Mucosa of rectum (tissue), 2 donors: ENCODE measurements around the gene NAA11.

Experiments used
- H3K27ac ChIP-seq, 2 donors: one replicate each; pipeline ENCODE4 v1.7.0; 2013; ENCODE audit warnings: inconsistent platforms in 2 of 2, low read depth in 2 of 2, low read length in 2 of 2
- H3K27me3 ChIP-seq, 2 donors: one replicate each; pipeline ENCODE4 v1.7.0; 2013; ENCODE audit warnings: low read length in 2 of 2; ENCODE audit not compliant: control insufficient read depth in 2 of 2, insufficient read depth in 2 of 2
- H3K36me3 ChIP-seq, 2 donors: one replicate each; pipeline ENCODE4 v1.7.0; 2013; ENCODE audit warnings: low read length in 2 of 2; ENCODE audit not compliant: control insufficient read depth in 2 of 2, insufficient read depth in 2 of 2
- H3K4me1 ChIP-seq, 2 donors: one replicate each; pipeline ENCODE4 v1.7.0; 2013; ENCODE audit warnings: low read length in 2 of 2, mild to moderate bottlenecking in 1 of 2; ENCODE audit not compliant: control insufficient read depth in 2 of 2, insufficient read depth in 2 of 2
- H3K4me3 ChIP-seq, 2 donors: one replicate each; pipeline ENCODE4 v1.7.0; 2013; ENCODE audit warnings: low read length in 2 of 2
- H3K9ac ChIP-seq, 2 donors: one replicate each; pipeline ENCODE4 v1.7.0; 2013; ENCODE audit warnings: low read length in 2 of 2, low read depth in 1 of 2, mild to moderate bottlenecking in 1 of 2
- H3K9me3 ChIP-seq, 2 donors: one replicate each; pipeline ENCODE4 v1.7.0; 2013; ENCODE audit warnings: low read length in 2 of 2; ENCODE audit not compliant: control insufficient read depth in 2 of 2
- donor health status: healthy.
- donor health status: Normal muscosa, but diverticular disease.

NAA11 gene

DNA sequence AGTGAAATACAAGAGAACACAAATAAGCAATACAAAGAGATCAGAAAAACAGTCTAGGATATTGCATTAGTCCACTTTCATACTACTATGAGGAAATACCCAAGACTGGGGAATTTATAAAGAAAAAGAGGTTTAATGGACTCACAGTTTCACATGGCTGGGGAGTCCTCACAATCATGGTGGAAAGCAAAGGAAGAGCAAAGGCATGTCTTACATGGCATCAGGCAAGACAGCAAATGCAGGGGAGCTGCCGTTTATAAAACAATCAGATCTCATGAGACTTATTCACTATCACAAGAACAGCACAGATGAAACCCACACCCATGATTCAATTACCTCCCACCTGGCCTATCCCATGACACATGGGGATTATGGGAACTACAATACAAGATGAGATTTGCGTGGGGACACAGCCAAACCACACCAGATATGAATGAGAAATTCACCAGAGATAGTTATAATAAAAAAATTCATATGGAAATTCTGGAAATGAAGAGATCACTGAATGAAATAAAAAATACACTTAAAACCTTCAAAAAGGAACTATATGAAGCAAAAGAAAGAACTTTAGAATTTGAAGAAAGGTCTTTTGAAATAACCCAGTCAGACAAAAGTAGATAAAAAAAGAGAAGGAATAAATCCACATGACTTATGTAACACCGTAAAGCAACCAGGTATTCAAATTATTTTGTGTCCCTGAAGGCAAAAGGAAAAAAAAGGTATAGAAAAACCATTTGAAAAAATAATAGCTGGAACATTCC, 16.2 kb upstream of the NAA11 start:
- no peak overlapping the region for H3K27ac ChIP-seq
- no peak overlapping the region for H3K9ac ChIP-seq
- no peaks in the 10 kb centered on the region for H3K27me3 ChIP-seq
- H3K9me3 ChIP-seq = no peaks in the 10 kb centered on the region
- no peaks in the 10 kb centered on the region for H3K4me1 ChIP-seq
- H3K36me3 ChIP-seq = no peaks in the 10 kb centered on the region
- no peak overlapping the region for H3K4me3 ChIP-seq

DNA sequence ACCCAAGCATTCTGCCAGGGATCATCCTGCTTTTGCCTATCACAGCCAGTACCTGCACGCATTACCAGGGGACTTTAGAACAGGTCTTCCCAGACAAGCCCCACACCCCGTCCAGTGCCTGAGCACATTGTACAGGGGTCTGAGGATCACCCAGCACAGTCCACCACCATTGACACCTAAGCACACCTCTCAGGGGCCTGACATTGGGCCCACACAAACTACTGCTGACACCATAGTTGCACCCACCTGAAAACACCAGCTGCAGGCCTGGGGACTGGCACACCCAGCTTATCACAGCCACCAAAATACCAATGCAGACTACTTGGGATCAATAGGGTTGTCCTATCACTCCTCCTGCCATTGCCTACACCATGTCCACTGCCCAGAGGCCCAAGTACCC, 14.7 kb upstream of the NAA11 start:
- Histone ChIP-seq H3K4me3 (no peak overlapping the region), H3K27ac (no peak overlapping the region), H3K4me1 (no peaks in the 10 kb centered on the region), H3K36me3 (no peaks in the 10 kb centered on the region), H3K9ac (no peak overlapping the region), H3K9me3 (no peaks in the 10 kb centered on the region), H3K27me3 (no peaks in the 10 kb centered on the region)

DNA sequence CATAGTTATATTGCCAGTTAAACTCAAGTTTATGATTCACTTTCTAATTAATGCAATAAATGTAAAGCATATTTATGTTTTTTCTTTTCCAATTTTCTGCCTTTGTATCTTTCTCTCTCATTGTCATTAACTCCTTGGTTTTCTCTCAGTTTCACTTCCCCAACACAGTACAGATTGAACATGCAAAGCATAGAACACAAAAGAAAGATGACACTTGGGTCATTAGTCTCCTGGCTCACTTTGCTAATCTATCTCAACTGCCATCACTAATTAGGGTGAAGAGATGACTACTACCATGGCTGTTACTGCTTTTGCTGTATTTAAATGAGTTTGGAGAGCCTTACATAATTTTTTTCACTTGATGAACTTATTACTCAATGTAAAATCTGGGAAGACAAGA, 12.3 kb upstream of the NAA11 start:
- Histone ChIP-seq H3K27me3 (no peaks in the 10 kb centered on the region), H3K4me1 (no peaks in the 10 kb centered on the region), H3K9me3 (no peaks in the 10 kb centered on the region)

DNA sequence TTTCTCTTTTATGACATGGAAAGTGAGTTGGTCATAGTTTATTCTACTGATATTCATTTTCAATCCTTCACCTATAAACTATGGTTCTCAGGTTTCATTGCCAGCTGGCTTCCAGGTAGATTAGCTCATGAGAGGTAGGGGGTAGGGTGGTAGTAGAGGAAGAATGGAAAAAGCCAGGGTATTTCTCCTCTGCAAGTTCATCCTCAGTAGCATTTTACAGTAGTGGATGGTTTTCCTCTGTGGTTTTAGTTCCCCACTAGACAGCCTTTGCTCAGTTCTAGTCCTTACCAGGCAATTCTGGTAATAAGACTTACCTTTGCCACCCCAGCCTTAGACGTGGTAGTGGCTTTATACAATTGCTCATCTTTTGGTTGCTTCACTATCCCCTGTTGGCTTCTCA, 8.9 kb upstream of the NAA11 start:
- H3K9ac ChIP-seq = no peak overlapping the region
- no peak overlapping the region for H3K27ac ChIP-seq
- no peak overlapping the region for H3K4me3 ChIP-seq
- H3K4me1 ChIP-seq = no peaks in the 10 kb centered on the region
- H3K36me3 ChIP-seq = no peaks in the 10 kb centered on the region
- H3K9me3 ChIP-seq = no peaks in the 10 kb centered on the region
- H3K27me3 ChIP-seq = no peaks in the 10 kb centered on the region

More for the DNA sequence above, 12.3 kb upstream of the NAA11 start:
- H3K9ac ChIP-seq = no peak overlapping the region
- no peaks in the 10 kb centered on the region for H3K36me3 ChIP-seq
- no peak overlapping the region for H3K27ac ChIP-seq
- no peak overlapping the region for H3K4me3 ChIP-seq

DNA sequence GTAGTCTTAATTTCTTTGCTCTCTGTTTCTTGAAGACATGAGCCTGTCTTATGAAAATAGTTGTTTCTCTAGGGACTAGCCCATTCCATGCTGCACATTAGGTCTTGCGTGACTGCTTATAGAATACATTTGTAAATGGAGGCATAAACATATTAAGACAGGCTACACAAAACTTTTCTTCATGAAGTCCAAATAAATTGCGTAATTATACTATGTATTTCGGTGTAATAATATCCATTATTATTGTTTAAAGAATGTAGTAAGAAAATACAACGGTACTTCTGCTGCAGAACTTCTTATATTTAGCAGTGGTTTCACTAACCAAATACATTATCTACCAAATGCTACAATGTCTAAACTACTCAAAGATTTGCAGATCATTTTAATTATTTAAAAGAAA, 8.5 kb upstream of the NAA11 start:
- Histone ChIP-seq H3K9me3 (no peaks in the 10 kb centered on the region), H3K27me3 (no peaks in the 10 kb centered on the region), H3K4me3 (no peak overlapping the region), H3K9ac (no peak overlapping the region), H3K36me3 (no peaks in the 10 kb centered on the region), H3K4me1 (no peaks in the 10 kb centered on the region), H3K27ac (no peak overlapping the region)

DNA sequence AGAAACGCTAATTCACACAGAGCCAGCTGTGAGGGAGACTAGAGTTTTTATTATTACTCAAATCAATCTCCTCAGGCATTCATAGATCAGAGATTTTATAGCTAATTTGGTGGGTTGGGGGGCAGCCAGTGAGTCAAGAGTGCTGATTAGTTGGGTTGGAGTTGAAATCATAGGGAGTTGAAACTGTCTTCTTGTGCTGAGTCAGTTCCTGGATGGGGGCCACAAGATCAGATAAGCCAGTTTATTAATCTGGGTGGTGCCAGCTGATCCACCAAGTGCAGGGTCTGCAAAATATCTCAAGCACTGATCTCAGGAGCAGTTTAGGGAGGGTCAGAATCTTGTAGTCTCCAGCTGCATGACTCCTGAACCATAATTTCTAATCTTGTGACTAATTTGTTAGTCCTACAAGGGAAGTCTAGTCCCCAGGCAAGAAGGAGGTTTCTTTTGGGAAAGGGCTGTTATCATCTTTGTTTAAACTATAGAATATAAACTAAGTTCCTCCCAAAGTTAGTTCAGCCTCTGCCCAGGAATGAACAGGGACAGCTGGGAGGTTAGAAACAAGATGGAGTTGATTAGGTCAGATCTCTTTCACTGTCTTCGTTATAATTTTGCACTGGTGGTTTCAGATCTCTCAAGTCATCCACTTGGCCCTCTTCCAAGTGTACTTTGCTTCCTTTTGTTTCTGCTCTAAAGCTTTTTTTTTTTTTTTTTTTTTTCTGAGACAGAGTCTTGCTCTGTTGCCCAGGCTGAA, 5.4 kb upstream of the NAA11 start:
- Histone ChIP-seq H3K27me3 (no peaks in the 10 kb centered on the region), H3K27ac (no peak overlapping the region), H3K9me3 (no peaks in the 10 kb centered on the region), H3K9ac (no peak overlapping the region), H3K4me3 (no peak overlapping the region), H3K4me1 (no peaks in the 10 kb centered on the region), H3K36me3 (no peaks in the 10 kb centered on the region)

DNA sequence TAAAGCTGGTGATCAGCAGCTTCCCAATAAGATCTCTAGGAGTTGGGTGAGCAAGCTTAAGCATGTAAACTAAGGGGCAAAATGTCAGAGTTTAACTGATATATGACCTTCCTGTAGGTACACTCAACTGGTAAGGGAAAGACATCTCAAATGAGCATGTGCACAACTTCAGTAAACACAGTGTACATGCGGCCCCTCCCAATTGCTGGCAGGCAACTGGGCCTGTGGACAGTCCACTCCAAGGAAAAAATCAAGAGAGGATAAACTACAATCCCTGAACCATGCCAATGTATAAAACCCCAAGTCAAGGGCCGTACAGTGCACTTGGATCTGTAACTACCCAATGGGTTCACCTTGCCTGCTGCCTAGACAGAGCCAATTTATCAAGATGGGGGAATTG, 4.9 kb upstream of the NAA11 start:
- no peaks in the 10 kb centered on the region for H3K4me1 ChIP-seq
- no peak overlapping the region for H3K4me3 ChIP-seq
- H3K27ac ChIP-seq = no peak overlapping the region

DNA sequence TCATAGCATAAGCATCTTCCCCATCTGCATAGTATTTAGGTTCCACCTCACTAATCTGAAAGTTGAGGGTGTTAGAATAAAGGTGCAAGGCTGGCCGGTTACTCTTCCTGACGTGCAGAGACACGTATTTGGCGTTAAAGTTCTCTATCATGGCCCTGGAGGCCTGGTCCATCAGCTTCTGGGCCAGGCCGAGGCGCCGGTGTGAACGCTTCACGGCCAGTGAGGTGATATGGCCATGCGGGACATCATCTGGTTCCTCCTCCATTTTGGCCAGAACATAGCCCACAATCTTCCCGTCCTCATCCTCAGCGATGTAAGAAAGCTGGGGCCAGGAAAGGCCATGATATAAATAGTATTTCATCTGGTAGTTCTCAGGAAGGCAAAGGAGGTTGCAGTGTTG, 425 bp downstream of the NAA11 start:
- H3K36me3 ChIP-seq = no peaks in the 10 kb centered on the region
- H3K4me3 ChIP-seq = no peak overlapping the region
- no peaks in the 10 kb centered on the region for H3K9me3 ChIP-seq
- no peaks in the 10 kb centered on the region for H3K4me1 ChIP-seq
- H3K27ac ChIP-seq = no peak overlapping the region
- H3K9ac ChIP-seq = no peak overlapping the region
- no peaks in the 10 kb centered on the region for H3K27me3 ChIP-seq

More for the DNA sequence above, 4.9 kb upstream of the NAA11 start:
- H3K9ac ChIP-seq = no peak overlapping the region
- no peaks in the 10 kb centered on the region for H3K27me3 ChIP-seq
- no peaks in the 10 kb centered on the region for H3K36me3 ChIP-seq
- no peaks in the 10 kb centered on the region for H3K9me3 ChIP-seq

DNA sequence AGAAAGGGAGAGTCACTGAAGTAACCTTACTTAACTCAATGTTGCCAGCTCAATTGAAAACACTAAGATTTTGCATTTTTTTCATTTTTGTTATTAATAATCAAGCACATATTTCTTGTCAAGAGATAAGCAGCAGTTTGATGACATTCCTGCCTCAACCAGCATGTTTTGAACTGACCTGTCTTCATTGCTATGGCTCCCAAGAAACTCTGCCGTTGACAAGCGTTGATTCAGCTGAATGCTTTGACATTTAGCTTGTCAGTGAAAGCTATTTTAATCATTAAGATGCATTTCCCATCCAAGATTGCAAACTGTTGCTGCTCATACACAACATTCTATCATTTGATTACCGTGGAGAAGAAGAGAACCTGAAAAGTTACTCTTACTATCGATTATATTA, 5.9 kb downstream of the NAA11 start:
- Histone ChIP-seq H3K9ac (no peak overlapping the region), H3K4me3 (no peak overlapping the region), H3K27me3 (no peaks in the 10 kb centered on the region), H3K4me1 (no peaks in the 10 kb centered on the region), H3K36me3 (no peaks in the 10 kb centered on the region), H3K9me3 (no peaks in the 10 kb centered on the region), H3K27ac (no peak overlapping the region)

DNA sequence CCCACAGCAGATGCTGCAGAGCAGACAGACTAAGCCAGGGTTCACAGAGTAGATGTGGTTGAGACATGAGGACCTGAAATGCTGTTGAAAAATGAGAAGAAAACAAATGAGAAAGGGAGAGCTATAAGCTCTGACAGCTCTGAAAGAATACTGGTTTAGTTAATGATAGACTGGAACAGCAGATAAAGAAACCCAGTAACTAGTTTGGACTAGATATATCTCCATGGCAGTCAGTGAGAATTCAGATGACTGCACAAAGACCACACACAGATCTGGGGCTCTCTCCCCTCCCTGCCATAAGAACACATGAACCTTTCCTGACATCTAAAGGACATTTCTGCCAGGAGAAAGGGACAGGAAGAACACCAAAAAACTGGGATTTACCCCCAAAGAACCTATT, 8.2 kb downstream of the NAA11 start:
- no peaks in the 10 kb centered on the region for H3K9me3 ChIP-seq
- no peaks in the 10 kb centered on the region for H3K27me3 ChIP-seq
- H3K36me3 ChIP-seq = no peaks in the 10 kb centered on the region
- no peak overlapping the region for H3K9ac ChIP-seq
- no peak overlapping the region for H3K4me3 ChIP-seq
- no peak overlapping the region for H3K27ac ChIP-seq
- H3K4me1 ChIP-seq = no peaks in the 10 kb centered on the region
